ENCODE data around the gene PRKN.

The PRKN gene

DNA sequence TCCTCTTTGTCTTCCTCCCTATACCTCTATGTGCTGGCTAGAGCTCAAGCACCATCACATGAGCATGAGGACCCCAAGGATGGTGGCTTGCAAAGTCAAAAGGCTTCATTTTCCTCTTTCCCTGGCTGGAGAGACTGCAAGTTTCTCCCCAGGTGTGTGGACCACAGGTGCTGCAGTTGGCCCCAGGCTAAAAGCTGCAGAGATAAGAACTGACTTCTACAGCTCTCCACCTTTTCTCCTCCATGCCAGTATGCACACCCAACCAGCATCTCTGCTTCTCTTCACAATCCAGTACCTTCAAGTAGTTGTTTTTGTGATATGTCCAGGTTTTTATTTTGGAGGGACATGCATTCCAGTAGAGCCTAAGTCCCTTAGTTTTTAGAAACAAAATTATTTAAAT lies 29.1 kb downstream of the PRKN start:
- H3K9me3 ChIP-seq (ENCODE audit: control insufficient read depth, insufficient read depth, low read depth, low read length): no peaks in the 10 kb centered on the region
- no peaks in the 10 kb centered on the region for H3K27me3 ChIP-seq (ENCODE audit: control insufficient read depth, insufficient read depth, low read length)
- H3K36me3 ChIP-seq (ENCODE audit: control insufficient read depth, insufficient read depth, low read length): no peaks in the 10 kb centered on the region
- no peaks in the 10 kb centered on the region for H3K4me1 ChIP-seq (ENCODE audit: control insufficient read depth, insufficient read depth, low read length)
- H3K27ac ChIP-seq (ENCODE audit: low read depth, low read length): no peak overlapping the region
- no peak overlapping the region for H3K4me3 ChIP-seq (ENCODE audit: low read depth, low read length)
- H3K9ac ChIP-seq (ENCODE audit: low read length): no peak overlapping the region

DNA sequence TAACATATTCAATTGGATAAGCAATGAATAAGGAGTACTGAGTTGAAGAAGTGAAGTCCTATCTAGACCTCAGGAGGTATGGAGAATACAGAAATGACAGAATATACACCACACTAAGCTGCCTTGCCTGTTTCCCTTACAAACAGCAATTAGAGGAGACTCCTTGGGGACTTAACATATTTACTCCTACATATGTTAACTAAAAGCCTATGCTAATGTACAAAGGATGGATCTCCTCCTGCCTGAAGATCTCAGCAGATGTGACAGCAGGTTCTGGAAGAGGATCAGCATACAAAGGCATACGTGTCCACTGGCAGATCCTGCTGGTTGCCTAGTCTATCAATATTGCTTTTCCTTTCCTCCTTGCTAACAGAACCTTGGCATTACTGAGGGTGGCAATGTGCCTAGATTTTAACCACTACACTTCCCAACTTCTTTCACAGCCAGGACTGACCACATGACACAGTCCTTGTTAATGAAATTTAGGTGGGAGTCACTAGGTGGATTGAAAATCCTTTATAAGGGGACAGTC lies 29.6 kb downstream of the PRKN start:
- no peaks in the 10 kb centered on the region for H3K4me1 ChIP-seq (ENCODE audit: control insufficient read depth, insufficient read depth, low read length)

DNA sequence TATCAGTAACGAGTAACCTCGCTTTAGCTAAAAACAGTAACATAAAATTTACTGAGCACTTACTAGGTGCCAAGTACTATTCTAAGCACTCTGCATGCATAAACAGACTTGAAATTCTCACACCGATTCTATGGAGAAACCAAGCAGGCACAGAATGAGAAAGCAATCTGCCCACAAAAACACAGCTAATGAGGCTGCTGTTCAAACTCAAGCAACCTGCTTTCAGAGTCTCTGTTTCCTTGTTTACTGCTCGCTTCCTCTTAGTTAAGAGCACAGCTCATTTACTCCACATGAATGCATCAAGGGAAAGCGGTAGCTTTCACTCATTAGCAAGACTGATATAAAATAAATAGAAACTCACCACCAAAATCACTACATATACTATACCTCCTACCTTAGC lies 37.4 kb downstream of the PRKN start:
- H3K36me3 ChIP-seq (ENCODE audit: control insufficient read depth, insufficient read depth, low read length): no peaks in the 10 kb centered on the region
- H3K4me3 ChIP-seq (ENCODE audit: low read depth, low read length): no peak overlapping the region
- peaks cover 13% of the 10 kb centered on the region; the same call in 1 of the 2 replicates for H3K4me1 ChIP-seq (ENCODE audit: control insufficient read depth, insufficient read depth, low read length)
- no peaks in the 10 kb centered on the region for H3K27me3 ChIP-seq (ENCODE audit: control insufficient read depth, insufficient read depth, low read length)
- H3K9ac ChIP-seq (ENCODE audit: low read length): no peak overlapping the region
- H3K9me3 ChIP-seq (ENCODE audit: control insufficient read depth, insufficient read depth, low read depth, low read length): no peaks in the 10 kb centered on the region
- no peak overlapping the region for H3K27ac ChIP-seq (ENCODE audit: low read depth, low read length)

More for the DNA sequence above, 29.6 kb downstream of the PRKN start:
- Histone ChIP-seq H3K27me3 (ENCODE audit: control insufficient read depth, insufficient read depth, low read length) (no peaks in the 10 kb centered on the region), H3K9me3 (ENCODE audit: control insufficient read depth, insufficient read depth, low read depth, low read length) (no peaks in the 10 kb centered on the region), H3K9ac (ENCODE audit: low read length) (no peak overlapping the region), H3K4me3 (ENCODE audit: low read depth, low read length) (no peak overlapping the region), H3K36me3 (ENCODE audit: control insufficient read depth, insufficient read depth, low read length) (no peaks in the 10 kb centered on the region), H3K27ac (ENCODE audit: low read depth, low read length) (no peak overlapping the region)

DNA sequence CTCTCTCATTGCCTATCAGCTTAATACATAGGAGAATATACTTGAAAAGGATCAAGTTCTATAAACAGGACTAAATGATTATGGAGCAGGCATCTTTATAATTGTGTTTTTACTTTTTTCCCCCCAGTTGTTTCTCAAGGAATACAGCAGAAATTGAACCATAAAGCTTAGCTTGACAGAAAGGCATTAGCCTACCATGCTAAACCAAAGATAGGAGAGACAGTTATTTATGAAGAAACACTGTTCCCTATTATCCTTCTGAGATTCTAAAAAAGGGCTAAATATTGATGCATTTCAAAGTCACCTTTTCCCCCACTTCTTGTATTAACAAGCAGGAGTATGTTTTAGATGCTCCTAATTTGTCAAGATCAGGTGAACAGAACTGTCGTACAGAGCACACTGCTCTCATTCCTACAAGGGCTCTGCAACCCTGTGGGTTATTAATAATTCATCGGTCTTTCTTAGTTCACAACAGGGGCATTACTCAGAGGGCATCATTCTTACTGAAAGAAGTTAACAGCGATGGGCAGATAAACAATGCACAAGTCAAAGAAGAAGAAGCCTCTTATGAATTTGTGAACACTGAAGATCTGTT lies 38.7 kb downstream of the PRKN start:
- no peaks in the 10 kb centered on the region for H3K36me3 ChIP-seq (ENCODE audit: control insufficient read depth, insufficient read depth, low read length)
- H3K4me3 ChIP-seq (ENCODE audit: low read depth, low read length): no peak overlapping the region
- no peaks in the 10 kb centered on the region for H3K27me3 ChIP-seq (ENCODE audit: control insufficient read depth, insufficient read depth, low read length)
- H3K4me1 ChIP-seq (ENCODE audit: control insufficient read depth, insufficient read depth, low read length): peaks cover 13% of the 10 kb centered on the region; the same call in 1 of the 2 replicates
- H3K9me3 ChIP-seq (ENCODE audit: control insufficient read depth, insufficient read depth, low read depth, low read length): no peaks in the 10 kb centered on the region
- no peak overlapping the region for H3K9ac ChIP-seq (ENCODE audit: low read length)
- no peak overlapping the region for H3K27ac ChIP-seq (ENCODE audit: low read depth, low read length)

DNA sequence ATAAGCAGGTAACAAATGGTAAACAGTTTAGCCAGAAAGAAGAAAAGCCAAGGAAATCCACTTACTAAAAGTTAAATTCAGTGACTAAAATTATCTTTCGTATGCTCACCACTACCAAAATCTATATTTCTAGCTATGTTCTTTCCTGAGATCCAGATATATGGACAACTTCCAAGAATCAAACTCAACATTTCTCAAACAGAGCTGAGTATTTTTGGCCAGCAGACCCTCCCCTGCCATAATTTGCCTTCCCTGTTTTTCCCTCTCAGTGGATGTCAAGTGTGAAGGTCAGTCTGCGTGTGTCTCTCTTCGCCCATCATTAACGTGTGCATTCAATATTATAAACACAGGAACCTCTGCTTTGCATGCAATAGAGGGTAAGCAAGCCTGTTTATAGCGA lies 42.0 kb downstream of the PRKN start:
- H3K4me1 ChIP-seq (ENCODE audit: control insufficient read depth, insufficient read depth, low read length): peaks cover 13% of the 10 kb centered on the region; the same call in 1 of the 2 replicates
- no peaks in the 10 kb centered on the region for H3K27me3 ChIP-seq (ENCODE audit: control insufficient read depth, insufficient read depth, low read length)
- no peak overlapping the region for H3K9ac ChIP-seq (ENCODE audit: low read length)
- no peaks in the 10 kb centered on the region for H3K36me3 ChIP-seq (ENCODE audit: control insufficient read depth, insufficient read depth, low read length)
- H3K4me3 ChIP-seq (ENCODE audit: low read depth, low read length): no peak overlapping the region
- H3K9me3 ChIP-seq (ENCODE audit: control insufficient read depth, insufficient read depth, low read depth, low read length): no peaks in the 10 kb centered on the region
- no peak overlapping the region for H3K27ac ChIP-seq (ENCODE audit: low read depth, low read length)

DNA sequence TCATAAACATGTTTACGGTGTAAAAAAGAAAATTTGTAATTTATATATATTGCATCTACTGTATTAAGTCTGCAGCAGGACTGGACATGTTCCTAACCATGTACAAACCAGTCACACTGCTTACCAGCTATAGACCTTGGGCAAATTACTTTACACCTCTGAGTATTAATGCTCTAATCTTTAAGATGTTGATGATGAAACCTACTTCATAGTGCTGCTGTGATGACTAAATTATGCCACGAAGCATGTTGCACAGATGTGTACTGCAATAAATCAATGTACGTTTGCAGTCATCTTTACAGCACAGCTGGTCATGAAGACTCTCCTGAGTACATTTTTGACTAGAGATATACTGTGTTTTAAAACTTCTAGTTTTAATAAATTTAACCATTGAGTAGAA lies 42.6 kb downstream of the PRKN start:
- no peaks in the 10 kb centered on the region for H3K9me3 ChIP-seq (ENCODE audit: control insufficient read depth, insufficient read depth, low read depth, low read length)
- H3K36me3 ChIP-seq (ENCODE audit: control insufficient read depth, insufficient read depth, low read length): no peaks in the 10 kb centered on the region
- H3K27ac ChIP-seq (ENCODE audit: low read depth, low read length): no peak overlapping the region
- H3K9ac ChIP-seq (ENCODE audit: low read length): no peak overlapping the region
- no peaks in the 10 kb centered on the region for H3K27me3 ChIP-seq (ENCODE audit: control insufficient read depth, insufficient read depth, low read length)
- peaks cover 7% of the 10 kb centered on the region; the same call in 1 of the 2 replicates for H3K4me1 ChIP-seq (ENCODE audit: control insufficient read depth, insufficient read depth, low read length)
- H3K4me3 ChIP-seq (ENCODE audit: low read depth, low read length): no peak overlapping the region

DNA sequence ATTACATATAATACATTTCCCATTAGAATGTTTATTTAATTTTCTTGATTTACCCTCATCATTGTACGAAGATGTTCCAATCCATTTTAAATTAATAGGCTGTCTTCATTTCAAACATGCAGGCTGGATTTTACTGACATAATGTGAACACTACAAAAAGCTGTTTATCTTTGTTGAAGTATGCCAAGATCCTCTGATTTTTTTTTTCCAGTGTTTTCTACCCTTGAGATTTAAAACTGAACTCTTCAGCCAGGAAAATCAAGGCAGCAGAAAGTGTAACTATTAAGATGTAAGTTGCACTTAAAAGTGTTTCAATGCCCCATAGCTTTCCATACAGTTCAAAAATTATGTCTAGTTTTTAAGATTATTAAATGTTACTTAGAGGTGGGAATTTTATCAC lies 43.5 kb downstream of the PRKN start:
- no peak overlapping the region for H3K27ac ChIP-seq (ENCODE audit: low read depth, low read length)
- no peaks in the 10 kb centered on the region for H3K9me3 ChIP-seq (ENCODE audit: control insufficient read depth, insufficient read depth, low read depth, low read length)
- no peak overlapping the region for H3K4me3 ChIP-seq (ENCODE audit: low read depth, low read length)
- H3K4me1 ChIP-seq (ENCODE audit: control insufficient read depth, insufficient read depth, low read length): no peaks in the 10 kb centered on the region
- H3K27me3 ChIP-seq (ENCODE audit: control insufficient read depth, insufficient read depth, low read length): no peaks in the 10 kb centered on the region
- no peaks in the 10 kb centered on the region for H3K36me3 ChIP-seq (ENCODE audit: control insufficient read depth, insufficient read depth, low read length)
- H3K9ac ChIP-seq (ENCODE audit: low read length): no peak overlapping the region

DNA sequence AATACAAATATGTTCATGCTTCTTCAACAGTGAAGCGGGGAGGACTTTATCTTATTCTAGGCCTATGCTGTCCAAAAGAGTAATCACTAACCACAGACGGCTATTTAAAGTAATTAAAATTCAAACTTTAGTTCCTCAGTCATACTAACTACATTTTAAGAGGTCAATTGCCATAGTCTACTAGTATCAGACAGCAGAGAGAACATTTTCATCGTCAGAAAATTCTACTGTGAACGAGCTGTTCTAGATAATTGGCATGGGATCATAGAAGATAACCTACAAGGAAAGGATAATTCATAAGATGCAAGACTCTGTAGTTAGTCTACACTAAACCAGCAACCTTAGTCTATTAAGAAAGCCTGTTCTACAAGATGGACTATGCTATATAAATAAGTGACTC lies 44.4 kb downstream of the PRKN start:
- no peaks in the 10 kb centered on the region for H3K27me3 ChIP-seq (ENCODE audit: control insufficient read depth, insufficient read depth, low read length)
- H3K9me3 ChIP-seq (ENCODE audit: control insufficient read depth, insufficient read depth, low read depth, low read length): no peaks in the 10 kb centered on the region
- H3K4me1 ChIP-seq (ENCODE audit: control insufficient read depth, insufficient read depth, low read length): no peaks in the 10 kb centered on the region

DNA sequence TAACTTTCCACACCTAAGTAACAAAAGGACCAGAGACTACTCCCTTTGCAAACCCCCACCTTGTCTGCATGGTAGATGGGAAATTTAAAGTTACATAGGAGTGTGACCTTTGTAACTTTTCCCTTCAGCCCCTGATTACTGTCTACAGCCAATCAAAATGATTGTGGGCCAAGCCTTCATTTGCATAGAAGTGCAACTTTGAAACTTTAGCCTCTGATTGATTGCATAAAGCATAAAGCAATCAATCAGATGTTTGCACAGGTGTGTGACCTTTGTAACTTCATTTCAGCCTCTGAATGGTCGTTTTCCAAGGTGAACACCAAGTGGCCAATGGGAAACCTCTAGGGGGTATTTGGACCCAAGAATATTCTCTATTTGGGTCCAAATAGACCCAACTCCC lies 46.1 kb downstream of the PRKN start:
- Histone ChIP-seq H3K4me3 (ENCODE audit: low read depth, low read length) (no peak overlapping the region), H3K9ac (ENCODE audit: low read length) (no peak overlapping the region), H3K4me1 (ENCODE audit: control insufficient read depth, insufficient read depth, low read length) (no peaks in the 10 kb centered on the region), H3K36me3 (ENCODE audit: control insufficient read depth, insufficient read depth, low read length) (no peaks in the 10 kb centered on the region), H3K27ac (ENCODE audit: low read depth, low read length) (no peak overlapping the region), H3K9me3 (ENCODE audit: control insufficient read depth, insufficient read depth, low read depth, low read length) (no peaks in the 10 kb centered on the region), H3K27me3 (ENCODE audit: control insufficient read depth, insufficient read depth, low read length) (no peaks in the 10 kb centered on the region)

More for the DNA sequence above, 44.4 kb downstream of the PRKN start:
- H3K9ac ChIP-seq (ENCODE audit: low read length): no peak overlapping the region
- no peaks in the 10 kb centered on the region for H3K36me3 ChIP-seq (ENCODE audit: control insufficient read depth, insufficient read depth, low read length)
- no peak overlapping the region for H3K4me3 ChIP-seq (ENCODE audit: low read depth, low read length)
- no peak overlapping the region for H3K27ac ChIP-seq (ENCODE audit: low read depth, low read length)

DNA sequence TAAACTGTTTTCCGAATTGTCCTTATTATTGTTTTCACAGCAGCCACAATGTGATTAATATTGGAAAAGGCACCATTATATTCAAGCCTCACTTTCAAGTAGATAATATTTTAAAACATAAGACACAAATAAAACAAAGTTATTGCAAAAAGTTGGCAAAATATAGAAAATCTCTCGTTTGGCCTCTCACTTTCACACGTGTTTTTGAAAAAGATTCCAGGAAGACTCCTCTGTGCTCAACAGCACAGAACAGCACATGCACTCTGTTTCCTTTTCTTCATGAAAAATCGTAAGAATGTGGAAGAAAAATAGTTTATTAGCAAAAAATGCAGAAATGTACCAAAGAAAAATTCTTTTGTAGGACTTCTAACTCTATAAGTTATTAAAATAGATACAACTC lies 46.7 kb downstream of the PRKN start:
- Histone ChIP-seq H3K4me3 (ENCODE audit: low read depth, low read length) (no peak overlapping the region), H3K36me3 (ENCODE audit: control insufficient read depth, insufficient read depth, low read length) (no peaks in the 10 kb centered on the region), H3K27ac (ENCODE audit: low read depth, low read length) (no peak overlapping the region; the same call in 1 of the 2 replicates), H3K9ac (ENCODE audit: low read length) (no peak overlapping the region), H3K27me3 (ENCODE audit: control insufficient read depth, insufficient read depth, low read length) (no peaks in the 10 kb centered on the region), H3K4me1 (ENCODE audit: control insufficient read depth, insufficient read depth, low read length) (no peaks in the 10 kb centered on the region), H3K9me3 (ENCODE audit: control insufficient read depth, insufficient read depth, low read depth, low read length) (no peaks in the 10 kb centered on the region)

DNA sequence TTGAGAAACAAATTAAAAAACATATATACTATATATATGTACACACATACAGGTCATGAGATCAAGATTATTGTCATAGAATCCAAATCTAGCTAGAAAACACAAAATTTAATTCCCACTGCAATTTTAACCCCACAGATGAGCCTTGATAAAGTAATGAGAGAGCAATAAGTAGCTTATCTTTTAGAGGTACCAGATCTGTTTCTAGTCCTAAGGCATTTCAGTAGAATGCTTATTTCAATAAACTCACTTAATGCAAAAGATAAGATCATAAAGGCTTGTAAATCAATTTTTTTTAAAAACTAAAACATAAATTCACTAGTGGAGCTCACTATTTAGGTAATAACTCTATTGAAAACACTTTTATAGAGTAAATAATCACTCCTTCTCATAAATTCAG lies 47.2 kb downstream of the PRKN start:
- Histone ChIP-seq H3K27ac (ENCODE audit: low read depth, low read length) (no peak overlapping the region), H3K4me3 (ENCODE audit: low read depth, low read length) (no peak overlapping the region), H3K9ac (ENCODE audit: low read length) (no peak overlapping the region), H3K9me3 (ENCODE audit: control insufficient read depth, insufficient read depth, low read depth, low read length) (no peaks in the 10 kb centered on the region), H3K4me1 (ENCODE audit: control insufficient read depth, insufficient read depth, low read length) (no peaks in the 10 kb centered on the region), H3K36me3 (ENCODE audit: control insufficient read depth, insufficient read depth, low read length) (no peaks in the 10 kb centered on the region), H3K27me3 (ENCODE audit: control insufficient read depth, insufficient read depth, low read length) (no peaks in the 10 kb centered on the region)

Measured in HUES6 (cell line).